DMS79 treated with DMSO at 0.1 percent for 48 hours (cell line): ENCODE data around the gene MICAL1.

Experiments
- DNase-seq: peaks from one replicate; lab custom pipeline; 2025; lab: John Stamatoyannopoulos, UW

Gene MICAL1

GRCh38 chr6:109436041-109436440 is 19.5 kb downstream of the MICAL1 start:
- DNase-seq = no peak

GRCh38 chr6:109434456-109434855 is 21.1 kb downstream of the MICAL1 start:
- no peak for DNase-seq

GRCh38 chr6:109429496-109429895 is 26.1 kb downstream of the MICAL1 start:
- DNase-seq = no peak

GRCh38 chr6:109428889-109429477 is 26.6 kb downstream of the MICAL1 start:
- no peak for DNase-seq

GRCh38 chr6:109424946-109425345 is 30.6 kb downstream of the MICAL1 start:
- no peak for DNase-seq

GRCh38 chr6:109421184-109421583 is 34.4 kb downstream of the MICAL1 start:
- DNase-seq = no peak

- DNase-seq = no peak
These were observed 34.8 kb downstream of the MICAL1 start for GRCh38 chr6:109420751-109421150.

GRCh38 chr6:109417646-109418045 is 37.9 kb downstream of the MICAL1 start:
- no peak for DNase-seq

GRCh38 chr6:109411034-109411433 is 44.5 kb downstream of the MICAL1 start:
- DNase-seq = no peak

- DNase-seq = no peak
These were observed 49.4 kb downstream of the MICAL1 start for GRCh38 chr6:109406196-109406595.

- peak; percentile 8 for DNase-seq
These were observed 58.6 kb downstream of the MICAL1 start for GRCh38 chr6:109397020-109397419.

GRCh38 chr6:109396046-109396718 is 59.4 kb downstream of the MICAL1 start:
- DNase-seq = no peak
